GM23338 (cell line): ENCODE measurements around the gene RPL36A.

Experiments
- CTCF ChIP-seq, 2 experiments: fragments of 200-600 bp in 1 of 2; sonication (generic) in 1 of 2; conservative IDR thresholded peaks; 2 replicates each; pipeline versions ENCODE4 v1.5.1 to v1.6.1; 2016 to 2017; ENCODE audit warnings: antibody characterized with exemption in 2 of 2, low read depth in 2 of 2, mild to moderate bottlenecking in 2 of 2, moderate library complexity in 1 of 2
- EZH2 ChIP-seq: fragments of 200-600 bp; sonication (generic); IDR thresholded peaks from one replicate; pipeline ENCODE4 v1.8.0; 2017; ENCODE audit warnings: antibody characterized with exemption, mild to moderate bottlenecking, low read depth; ENCODE audit not compliant: unreplicated experiment
- EZH2phosphoT487 ChIP-seq: fragments of 200-600 bp; sonication (generic); IDR thresholded peaks from one replicate; pipeline ENCODE4 v1.8.1; 2018; ENCODE audit warnings: antibody characterized with exemption; ENCODE audit not compliant: unreplicated experiment
- JUNB ChIP-seq: IDR thresholded peaks from one replicate; pipeline ENCODE4 v1.6.1; 2016; ENCODE audit warnings: antibody characterized with exemption; ENCODE audit not compliant: unreplicated experiment
- NANOG ChIP-seq: IDR thresholded peaks from 2 replicates; pipeline ENCODE4 v1.6.1; 2016; ENCODE audit warnings: antibody characterized with exemption, borderline replicate concordance
- POLR2AphosphoS5 ChIP-seq: IDR thresholded peaks from 2 replicates; pipeline ENCODE4 v1.6.1; 2016; ENCODE audit warnings: antibody characterized with exemption, low read depth
- REST ChIP-seq: IDR thresholded peaks from one replicate; pipeline ENCODE4 v1.6.1; 2018; ENCODE audit warnings: antibody characterized with exemption; ENCODE audit not compliant: unreplicated experiment
- STAT1 ChIP-seq: IDR thresholded peaks from one replicate; pipeline ENCODE4 v1.6.1; 2016; ENCODE audit warnings: antibody characterized with exemption; ENCODE audit not compliant: unreplicated experiment
- ZNF331 ChIP-seq: fragments of 250-450 bp; sonication (Bioruptor Pico); IDR thresholded peaks from 2 replicates; pipeline ENCODE4 v1.5.0; 2020; ENCODE audit warnings: low read depth, mild to moderate bottlenecking, moderate library complexity

GRCh38 chrX:101369687-101370086, 21.1 kb upstream of the RPL36A start:
- TF ChIP-seq CTCF (conservative IDR thresholded peaks at IDR 0.05; ENCODE audit: low read depth in 2 of 2) (no peak), JUNB (no peak), EZH2phosphoT487 (no peak), ZNF331 (no peak), EZH2 (no peak), REST (no peak), STAT1 (no peak), NANOG (no peak), POLR2AphosphoS5 (no peak)
